GM23338 (cell line): ENCODE results near the gene PPBP. TPM values are rescaled to one million over a fixed set of nuclear protein-coding genes. Genes with fewer than 3 reads are reported as not detected.

Source experiments
- ATAC-seq: fragments of 200-7000 bp; cut with Tn5 transposase; 3 replicates; pipeline ENCODE4 v1.9.1; 2020
- DNase-seq: peaks from one replicate; pipeline ENCODE4 v3.0.0-alpha.2; 2015; ENCODE audit warnings: low spot score
- H2AFZ ChIP-seq: fragments of 200-600 bp; sonication (generic); 2 replicates; pipeline ENCODE4 v1.8.0; 2016; ENCODE audit warnings: antibody characterized with exemption, mild to moderate bottlenecking, moderate library complexity
- H3F3A ChIP-seq: fragments of 200-600 bp; sonication (generic); replicated peaks from 2 replicates; pipeline ENCODE4 v1.8.0; 2017; ENCODE audit warnings: antibody characterized with exemption, mixed run types, low read depth
- H3K27ac ChIP-seq: fragments of 200-600 bp; sonication (generic); 2 replicates; pipeline ENCODE4 v1.6.1; 2016; ENCODE audit warnings: low read depth
- H3K27me3 ChIP-seq: fragments of 200-600 bp; sonication (generic); 2 replicates; pipeline ENCODE4 v1.8.0; 2016; ENCODE audit warnings: mild to moderate bottlenecking, mixed run types, moderate library complexity; ENCODE audit not compliant: insufficient read depth
- H3K36me3 ChIP-seq: fragments of 200-600 bp; sonication (generic); 2 replicates; pipeline ENCODE4 v1.8.0; 2016; ENCODE audit warnings: mild to moderate bottlenecking; ENCODE audit not compliant: insufficient read depth
- H3K4me1 ChIP-seq: fragments of 200-600 bp; sonication (generic); 2 replicates; pipeline ENCODE4 v1.8.0; 2016; ENCODE audit warnings: mild to moderate bottlenecking, moderate library complexity; ENCODE audit not compliant: insufficient read depth
- H3K4me2 ChIP-seq: fragments of 200-600 bp; sonication (generic); 2 replicates; pipeline ENCODE4 v1.7.1; 2017; ENCODE audit warnings: mixed run types
- H3K4me3 ChIP-seq: fragments of 200-600 bp; sonication (generic); 2 replicates; pipeline ENCODE4 v1.6.1; 2016; ENCODE audit warnings: mixed run types
- H3K79me2 ChIP-seq: fragments of 200-600 bp; sonication (generic); replicated peaks from 2 replicates; pipeline ENCODE4 v1.8.0; 2017; ENCODE audit warnings: mild to moderate bottlenecking; ENCODE audit not compliant: insufficient read depth
- H3K9me2 ChIP-seq: fragments of 200-600 bp; sonication (generic); 2 replicates; pipeline ENCODE4 v1.8.0; 2017; ENCODE audit not compliant: insufficient read depth
- H4K20me1 ChIP-seq: fragments of 200-600 bp; sonication (generic); replicated peaks from 2 replicates; pipeline ENCODE4 v1.8.0; 2017; ENCODE audit warnings: mild to moderate bottlenecking; ENCODE audit not compliant: insufficient read depth
- H3K27ac Mint-ChIP-seq: 2 replicates; pipeline ENCODE4 v1.8.0; 2020; ENCODE audit warnings: inconsistent platforms, mild to moderate bottlenecking, moderate library complexity, mixed read lengths
- H3K27me3 Mint-ChIP-seq: 3 replicates; pipeline ENCODE4 v1.8.0; 2022; ENCODE audit warnings: low read depth, mild to moderate bottlenecking, moderate library complexity, mixed read lengths, inconsistent platforms; ENCODE audit not compliant: insufficient read depth, poor library complexity
- H3K36me3 Mint-ChIP-seq: 3 replicates; pipeline ENCODE4 v1.8.0; 2021; ENCODE audit warnings: low read depth, mild to moderate bottlenecking, inconsistent platforms, moderate library complexity, mixed read lengths
- H3K4me1 Mint-ChIP-seq: 3 replicates; pipeline ENCODE4 v1.8.0; 2020; ENCODE audit warnings: mild to moderate bottlenecking, inconsistent platforms, mixed read lengths
- H3K4me3 Mint-ChIP-seq: 3 replicates; pipeline ENCODE4 v1.8.0; 2021; ENCODE audit warnings: moderate library complexity, mild to moderate bottlenecking, inconsistent platforms, mixed read lengths
- H3K9me3 Mint-ChIP-seq: 3 replicates; pipeline ENCODE4 v1.8.0; 2020; ENCODE audit warnings: moderate library complexity, mild to moderate bottlenecking, inconsistent platforms, mixed read lengths
- CREB1 ChIP-seq: fragments of 250-450 bp; sonication (Bioruptor Pico); IDR thresholded peaks from 2 replicates; pipeline ENCODE4 v1.5.0; 2020; ENCODE audit warnings: low read depth, mild to moderate bottlenecking, moderate library complexity
- CTCF ChIP-seq, 2 experiments: fragments of 200-600 bp in 1 of 2; sonication (generic) in 1 of 2; conservative IDR thresholded peaks; 2 replicates each; pipeline versions ENCODE4 v1.5.1 to v1.6.1; 2016 to 2017; ENCODE audit warnings: antibody characterized with exemption in 2 of 2, low read depth in 2 of 2, mild to moderate bottlenecking in 2 of 2, moderate library complexity in 1 of 2
- ETS1 ChIP-seq: IDR thresholded peaks from 2 replicates; pipeline ENCODE4 v1.6.1; 2016; ENCODE audit warnings: antibody characterized with exemption
- EZH2 ChIP-seq: fragments of 200-600 bp; sonication (generic); IDR thresholded peaks from one replicate; pipeline ENCODE4 v1.8.0; 2017; ENCODE audit warnings: antibody characterized with exemption, mild to moderate bottlenecking, low read depth; ENCODE audit not compliant: unreplicated experiment
- EZH2phosphoT487 ChIP-seq: fragments of 200-600 bp; sonication (generic); IDR thresholded peaks from one replicate; pipeline ENCODE4 v1.8.1; 2018; ENCODE audit warnings: antibody characterized with exemption; ENCODE audit not compliant: unreplicated experiment
- JUNB ChIP-seq: IDR thresholded peaks from one replicate; pipeline ENCODE4 v1.6.1; 2016; ENCODE audit warnings: antibody characterized with exemption; ENCODE audit not compliant: unreplicated experiment
- NANOG ChIP-seq: IDR thresholded peaks from 2 replicates; pipeline ENCODE4 v1.6.1; 2016; ENCODE audit warnings: antibody characterized with exemption, borderline replicate concordance
- POLR2AphosphoS5 ChIP-seq: IDR thresholded peaks from 2 replicates; pipeline ENCODE4 v1.6.1; 2016; ENCODE audit warnings: antibody characterized with exemption, low read depth
- REST ChIP-seq: IDR thresholded peaks from one replicate; pipeline ENCODE4 v1.6.1; 2018; ENCODE audit warnings: antibody characterized with exemption; ENCODE audit not compliant: unreplicated experiment
- STAT1 ChIP-seq: IDR thresholded peaks from one replicate; pipeline ENCODE4 v1.6.1; 2016; ENCODE audit warnings: antibody characterized with exemption; ENCODE audit not compliant: unreplicated experiment
- ZNF114 ChIP-seq: fragments of 250-450 bp; sonication (Bioruptor Pico); IDR thresholded peaks from 2 replicates; pipeline ENCODE4 v1.5.0; 2020; ENCODE audit warnings: mild to moderate bottlenecking, moderate library complexity
- ZNF331 ChIP-seq: fragments of 250-450 bp; sonication (Bioruptor Pico); IDR thresholded peaks from 2 replicates; pipeline ENCODE4 v1.5.0; 2020; ENCODE audit warnings: low read depth, mild to moderate bottlenecking, moderate library complexity
- ZNF462 ChIP-seq: fragments of 250-450 bp; sonication (Bioruptor Pico); IDR thresholded peaks from 2 replicates; pipeline ENCODE4 v1.5.0; 2020; ENCODE audit warnings: mild to moderate bottlenecking, moderate library complexity
- polyA plus RNA-seq: library from polyadenylated mRNA; unstranded; fragments of >200 nt; fragmentation: Nextera tagmentation; extraction: Ambion mirVana; gene quantifications from 2 replicates; pipeline ENCODE4 v1.2.1, GENCODE V29; 2016
- total RNA-seq: library from RNA; depleted of rRNA; stranded (reverse); fragments of >200 nt; shearing (Covaris generic); gene quantifications from 2 replicates; pipeline ENCODE4 v1.2.3, GENCODE V29; 2014

Gene PPBP
- total and polyA plus RNA-seq, 2 experiments from 2014 or later = 0.35 to 0.50 TPM

- H3F3A ChIP-seq = no peaks in the 10 kb centered on the region
- peaks cover 13% of the 10 kb centered on the region for H3K36me3 Mint-ChIP-seq
- no peaks in the 10 kb centered on the region for H3K27me3 Mint-ChIP-seq
- peak overlapping the region; percentile 24; the same call in 1 of the 2 replicates for H3K4me2 ChIP-seq
- no peak overlapping the region for H3K4me3 ChIP-seq
- ATAC-seq = no peak
- H4K20me1 ChIP-seq = no peaks in the 10 kb centered on the region
- no peaks in the 10 kb centered on the region for H3K27me3 ChIP-seq
- H3K4me1 Mint-ChIP-seq = peaks cover 15% of the 10 kb centered on the region
- H3K4me3 Mint-ChIP-seq = no peak overlapping the region
- no peaks in the 10 kb centered on the region for H3K79me2 ChIP-seq
- 0 out of 2 replicates have a peak overlapping the region, but pooled peaks have one; percentile 26 for H3K27ac ChIP-seq
- peaks cover 4% of the 10 kb centered on the region; the same call in 1 of the 2 replicates for H3K9me2 ChIP-seq
- no peaks in the 10 kb centered on the region; the same call in 1 of the 2 replicates for H3K36me3 ChIP-seq
- DNase-seq = no peak
- peaks cover 16% of the 10 kb centered on the region for H3K4me1 ChIP-seq
- no peak for TF ChIP-seq ZNF462
- TF ChIP-seq POLR2AphosphoS5 = no peak
- TF ChIP-seq CREB1 (CRISPR knock-in tag) = no peak
- no peak for TF ChIP-seq ETS1
- TF ChIP-seq ZNF114 (CRISPR knock-in tag) = no peak
- TF ChIP-seq REST = no peak
- TF ChIP-seq EZH2phosphoT487 = no peak
- no peak for TF ChIP-seq EZH2
- TF ChIP-seq STAT1 = no peak
- TF ChIP-seq JUNB = no peak
- no peak for TF ChIP-seq CTCF (conservative IDR thresholded peaks at IDR 0.05; ENCODE audit: low read depth in 2 of 2)
- TF ChIP-seq ZNF331 = no peak
- TF ChIP-seq NANOG = no peak
- H2AFZ ChIP-seq = no peak overlapping the region
- no peak overlapping the region for H3K27ac Mint-ChIP-seq
- H3K9me3 Mint-ChIP-seq = peaks cover 6% of the 10 kb centered on the region; the same call in 2 of the 3 replicates
These were observed 17.5 kb upstream of the PPBP start for GRCh38 chr4:74005528-74005927.
